ENCODE results near the gene PDX1.

The PDX1 gene

DNA sequence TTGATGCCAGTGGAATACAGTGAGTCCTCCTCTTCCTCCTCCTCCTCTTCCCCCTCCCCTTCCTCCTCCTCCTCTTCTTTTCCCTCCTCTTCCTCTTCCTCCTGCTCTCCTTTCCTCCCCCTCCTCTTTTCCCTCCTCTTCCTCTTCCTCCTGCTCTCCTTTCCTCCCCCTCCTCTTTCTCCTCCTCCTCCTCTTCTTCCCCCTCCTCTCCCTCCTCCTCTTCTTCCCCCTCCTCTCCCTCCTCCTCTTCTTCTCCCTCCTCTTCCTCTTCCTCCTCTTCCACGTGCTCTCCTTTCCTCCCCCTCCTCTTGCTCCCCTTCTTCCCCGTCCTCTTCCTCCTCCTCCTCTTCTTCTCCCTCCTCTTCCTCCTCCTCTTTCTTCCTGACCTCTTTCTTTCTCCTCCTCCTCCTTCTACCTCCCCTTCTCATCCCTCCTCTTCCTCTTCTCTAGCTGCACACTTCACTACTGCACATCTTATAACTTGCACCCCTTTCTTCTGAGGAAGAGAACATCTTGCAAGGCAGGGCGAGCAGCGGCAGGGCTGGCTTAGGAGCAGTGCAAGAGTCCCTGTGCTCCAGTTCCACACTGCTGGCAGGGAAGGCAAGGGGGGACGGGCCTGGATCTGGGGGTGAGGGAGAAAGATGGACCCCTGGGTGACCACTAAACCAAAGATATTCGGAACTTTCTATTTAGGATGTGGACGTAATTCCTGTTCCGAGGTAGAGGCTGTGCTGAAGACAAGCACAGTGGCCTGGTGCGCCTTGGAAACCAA lies 5.6 kb downstream of the PDX1 start:
- Histone ChIP-seq H3K4me1 (ENCODE audit: control insufficient read depth, low read length) (no peaks in the 10 kb centered on the region), H3K27ac (ENCODE audit: low read depth, low read length) (no peak overlapping the region), H3K4me3 (ENCODE audit: low read length) (no peak overlapping the region), H4K20me1 (ENCODE audit: control insufficient read depth, insufficient read depth, low read depth, low read length) (no peaks in the 10 kb centered on the region), H3K9me2 (replicated peaks; ENCODE audit: control insufficient read depth, low read length) (no peaks in the 10 kb centered on the region), H3K27me3 (ENCODE audit: control insufficient read depth, low read length) (peaks cover 31% of the 10 kb centered on the region), H3K79me2 (ENCODE audit: control insufficient read depth, low read length) (no peaks in the 10 kb centered on the region), H3K9me3 (ENCODE audit: control insufficient read depth, insufficient read depth, low read length) (no peaks in the 10 kb centered on the region), H3F3A (ENCODE audit: control insufficient read depth, insufficient read depth) (no peaks in the 10 kb centered on the region), H3K36me3 (ENCODE audit: control insufficient read depth, low read length) (no peaks in the 10 kb centered on the region), H3K4me2 (ENCODE audit: low read length) (no peak overlapping the region)
- no peak for TF ChIP-seq EZH2phosphoT487 (IDR thresholded peaks at IDR 0.05; ENCODE audit: borderline replicate concordance, low read length)
- TF ChIP-seq, protein P1, sequence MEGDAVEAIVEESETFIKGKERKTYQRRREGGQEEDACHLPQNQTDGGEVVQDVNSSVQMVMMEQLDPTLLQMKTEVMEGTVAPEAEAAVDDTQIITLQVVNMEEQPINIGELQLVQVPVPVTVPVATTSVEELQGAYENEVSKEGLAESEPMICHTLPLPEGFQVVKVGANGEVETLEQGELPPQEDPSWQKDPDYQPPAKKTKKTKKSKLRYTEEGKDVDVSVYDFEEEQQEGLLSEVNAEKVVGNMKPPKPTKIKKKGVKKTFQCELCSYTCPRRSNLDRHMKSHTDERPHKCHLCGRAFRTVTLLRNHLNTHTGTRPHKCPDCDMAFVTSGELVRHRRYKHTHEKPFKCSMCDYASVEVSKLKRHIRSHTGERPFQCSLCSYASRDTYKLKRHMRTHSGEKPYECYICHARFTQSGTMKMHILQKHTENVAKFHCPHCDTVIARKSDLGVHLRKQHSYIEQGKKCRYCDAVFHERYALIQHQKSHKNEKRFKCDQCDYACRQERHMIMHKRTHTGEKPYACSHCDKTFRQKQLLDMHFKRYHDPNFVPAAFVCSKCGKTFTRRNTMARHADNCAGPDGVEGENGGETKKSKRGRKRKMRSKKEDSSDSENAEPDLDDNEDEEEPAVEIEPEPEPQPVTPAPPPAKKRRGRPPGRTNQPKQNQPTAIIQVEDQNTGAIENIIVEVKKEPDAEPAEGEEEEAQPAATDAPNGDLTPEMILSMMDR (IDR thresholded peaks at IDR 0.05; ENCODE audit: low read depth, low read length, poor library complexity, severe bottlenecking), result no peak

DNA sequence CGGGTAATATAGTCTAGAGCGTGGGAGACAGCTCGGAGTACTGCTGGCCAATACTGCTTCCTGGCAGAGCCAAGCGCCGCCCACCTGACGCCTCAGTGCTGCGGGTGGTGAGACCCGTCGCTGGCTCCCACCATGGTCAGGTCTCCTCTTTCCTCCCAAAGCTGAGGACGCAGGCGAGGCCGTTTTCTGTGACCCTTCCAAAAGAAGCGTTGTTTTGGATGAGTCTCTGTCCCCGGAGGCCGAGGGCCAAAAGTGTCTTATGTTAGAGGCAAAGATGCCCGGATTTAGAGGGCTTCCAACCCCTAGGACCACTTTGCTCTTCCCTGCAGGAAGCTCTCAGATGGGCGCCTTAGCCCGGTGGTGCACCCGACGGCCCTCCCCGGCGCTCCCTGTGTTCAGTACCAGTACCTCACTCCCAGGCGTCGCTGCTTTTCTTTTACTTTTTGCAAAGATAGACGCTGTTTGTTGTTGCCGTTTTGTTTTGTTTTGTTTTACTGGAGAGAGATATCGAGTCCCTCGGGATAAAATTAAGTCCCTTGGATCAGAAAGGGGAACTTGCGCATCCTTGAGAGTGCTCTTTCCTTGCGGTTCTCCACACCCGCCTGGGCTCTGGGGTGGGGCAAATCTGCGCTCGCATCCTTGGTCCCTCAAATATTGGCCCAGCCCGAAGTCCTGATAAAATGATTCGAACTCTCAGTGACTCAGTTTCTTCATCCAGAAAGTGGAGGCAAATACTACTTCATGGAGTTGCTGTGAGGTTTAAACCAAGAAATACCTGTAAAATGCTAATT lies 7.0 kb downstream of the PDX1 start:
- no peaks in the 10 kb centered on the region for H3K9me3 ChIP-seq (ENCODE audit: control insufficient read depth, insufficient read depth, low read length)
- TF ChIP-seq, protein P1 (IDR thresholded peaks at IDR 0.05; ENCODE audit: low read depth, low read length, poor library complexity, severe bottlenecking), result no peak
- H3F3A ChIP-seq (ENCODE audit: control insufficient read depth, insufficient read depth), result no peaks in the 10 kb centered on the region
- H3K27ac ChIP-seq (ENCODE audit: low read depth, low read length), result no peak overlapping the region
- no peaks in the 10 kb centered on the region for H4K20me1 ChIP-seq (ENCODE audit: control insufficient read depth, insufficient read depth, low read depth, low read length)
- H3K4me2 ChIP-seq (ENCODE audit: low read length), result no peak overlapping the region
- no peaks in the 10 kb centered on the region for H3K9me2 ChIP-seq (replicated peaks; ENCODE audit: control insufficient read depth, low read length)
- H3K4me1 ChIP-seq (ENCODE audit: control insufficient read depth, low read length), result no peaks in the 10 kb centered on the region
- H3K79me2 ChIP-seq (ENCODE audit: control insufficient read depth, low read length), result no peaks in the 10 kb centered on the region
- H3K36me3 ChIP-seq (ENCODE audit: control insufficient read depth, low read length), result no peaks in the 10 kb centered on the region
- H3K27me3 ChIP-seq (ENCODE audit: control insufficient read depth, low read length), result peaks cover 19% of the 10 kb centered on the region
- no peak overlapping the region for H3K4me3 ChIP-seq (ENCODE audit: low read length)

- Histone ChIP-seq H3K9me2 (replicated peaks; ENCODE audit: control insufficient read depth, low read length) (no peaks in the 10 kb centered on the region), H3K4me1 (ENCODE audit: control insufficient read depth, low read length) (no peaks in the 10 kb centered on the region), H3F3A (ENCODE audit: control insufficient read depth, insufficient read depth) (no peaks in the 10 kb centered on the region), H3K4me3 (ENCODE audit: low read length) (no peak overlapping the region), H4K20me1 (ENCODE audit: control insufficient read depth, insufficient read depth, low read depth, low read length) (no peaks in the 10 kb centered on the region), H3K27me3 (ENCODE audit: control insufficient read depth, low read length) (peaks cover 16% of the 10 kb centered on the region), H3K36me3 (ENCODE audit: control insufficient read depth, low read length) (no peaks in the 10 kb centered on the region), H3K27ac (ENCODE audit: low read depth, low read length) (no peak overlapping the region), H3K79me2 (ENCODE audit: control insufficient read depth, low read length) (no peaks in the 10 kb centered on the region), H3K4me2 (ENCODE audit: low read length) (no peak overlapping the region), H3K9me3 (ENCODE audit: control insufficient read depth, insufficient read depth, low read length) (no peaks in the 10 kb centered on the region)
- TF ChIP-seq, protein P1 (IDR thresholded peaks at IDR 0.05; ENCODE audit: low read depth, low read length, poor library complexity, severe bottlenecking), result no peak
- TF ChIP-seq EZH2phosphoT487 (IDR thresholded peaks at IDR 0.05; ENCODE audit: borderline replicate concordance, low read length), result no peak
These were observed 7.9 kb downstream of the PDX1 start for GRCh38 chr13:27927444-27928352.

Measured in DOHH2 (cell line).